Stromal cell of bone marrow (primary cell): ENCODE results near the gene STXBP5L.
A peak's percentile ranks its signal among the peaks of the same experiment; 100 is the strongest.
"Not testable (repeated sequence)": the region's sequence is repeated elsewhere in the genome, so short reads cannot be mapped to it uniquely, and the experiment has no call there.

ENCODE experiments used
- DNase-seq: peaks from one replicate; pipeline ENCODE4 v3.0.0-alpha.2; 2012; ENCODE audit warnings: low read depth

STXBP5L gene

GRCh38 chr3:121018917-121019321 is 110.9 kb downstream of the STXBP5L start:
- DNase-seq: no peak

GRCh38 chr3:121063628-121064027 is 155.6 kb downstream of the STXBP5L start:
- DNase-seq: no peak

DNA sequence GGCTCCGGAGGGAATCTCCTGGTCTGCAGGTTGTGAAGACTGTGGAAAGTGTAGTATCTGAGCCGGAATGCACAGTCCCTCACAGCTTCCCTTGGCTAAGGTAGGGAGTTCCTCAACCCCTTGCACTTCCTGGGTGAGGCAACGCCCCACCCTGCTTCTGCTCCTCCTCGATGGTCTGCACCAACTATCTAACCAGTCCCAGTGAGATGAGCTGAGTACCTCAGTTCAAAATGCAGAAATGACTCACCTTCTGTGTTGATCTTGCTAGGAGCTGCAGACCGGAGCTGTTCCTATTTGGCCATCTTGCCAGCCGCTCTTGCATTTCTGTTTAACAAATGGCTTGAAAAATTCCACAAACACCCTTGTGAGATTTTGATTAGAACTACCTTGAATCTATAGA is 156.1 kb downstream of the STXBP5L start:
- no peak for DNase-seq

- DNase-seq: peak; percentile 27
Measured at GRCh38 chr3:121072133-121072532, 164.1 kb downstream of the STXBP5L start.

DNA sequence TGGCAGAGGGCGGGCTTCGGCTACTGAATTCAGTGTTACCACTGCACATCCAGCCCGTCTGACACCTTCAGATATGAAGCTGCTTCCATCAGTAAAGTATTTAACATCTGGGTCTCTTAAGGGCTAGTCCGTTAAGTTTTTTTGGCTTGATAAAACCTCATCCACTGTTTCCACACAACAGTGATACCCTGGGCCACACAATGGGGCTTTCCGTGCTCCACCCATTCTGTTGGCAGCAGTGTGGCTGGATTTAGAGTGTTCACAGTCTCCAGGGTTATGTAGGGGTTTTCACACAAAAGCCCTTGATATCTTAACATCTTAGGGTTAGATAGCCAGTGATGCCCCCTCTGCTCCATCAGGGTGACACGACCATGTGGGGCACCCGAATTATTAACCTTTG is 165.0 kb downstream of the STXBP5L start:
- no peak for DNase-seq

- no peak for DNase-seq
Measured at GRCh38 chr3:121075191-121075590, 167.2 kb downstream of the STXBP5L start.

GRCh38 chr3:121078378-121079101 is 170.5 kb downstream of the STXBP5L start:
- not testable (repeated sequence) for DNase-seq

DNA sequence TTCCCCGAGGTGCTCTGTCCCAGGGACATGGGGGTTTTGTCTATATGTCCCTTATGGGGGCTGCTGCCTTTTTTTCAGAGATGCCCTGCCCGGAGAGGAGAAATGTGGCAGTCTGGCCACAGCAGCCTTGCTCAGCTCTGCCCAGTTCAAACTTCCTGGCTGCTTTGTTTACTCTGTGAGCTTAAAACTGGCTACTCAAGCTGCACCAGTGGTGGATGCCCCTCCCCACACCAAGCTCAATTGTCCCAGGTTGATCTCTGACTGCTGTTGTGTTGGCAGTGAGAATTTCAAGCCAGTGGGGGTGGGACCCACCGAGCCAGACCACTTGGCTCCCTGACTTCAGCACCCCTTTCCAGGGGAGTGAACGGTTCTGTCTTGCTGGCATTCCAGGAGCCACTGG is 188.9 kb downstream of the STXBP5L start:
- DNase-seq: no peak

GRCh38 chr3:121111086-121111485 is 203.1 kb downstream of the STXBP5L start:
- not testable (repeated sequence) for DNase-seq

GRCh38 chr3:121111914-121112612 is 204.1 kb downstream of the STXBP5L start:
- DNase-seq: no peak

DNA sequence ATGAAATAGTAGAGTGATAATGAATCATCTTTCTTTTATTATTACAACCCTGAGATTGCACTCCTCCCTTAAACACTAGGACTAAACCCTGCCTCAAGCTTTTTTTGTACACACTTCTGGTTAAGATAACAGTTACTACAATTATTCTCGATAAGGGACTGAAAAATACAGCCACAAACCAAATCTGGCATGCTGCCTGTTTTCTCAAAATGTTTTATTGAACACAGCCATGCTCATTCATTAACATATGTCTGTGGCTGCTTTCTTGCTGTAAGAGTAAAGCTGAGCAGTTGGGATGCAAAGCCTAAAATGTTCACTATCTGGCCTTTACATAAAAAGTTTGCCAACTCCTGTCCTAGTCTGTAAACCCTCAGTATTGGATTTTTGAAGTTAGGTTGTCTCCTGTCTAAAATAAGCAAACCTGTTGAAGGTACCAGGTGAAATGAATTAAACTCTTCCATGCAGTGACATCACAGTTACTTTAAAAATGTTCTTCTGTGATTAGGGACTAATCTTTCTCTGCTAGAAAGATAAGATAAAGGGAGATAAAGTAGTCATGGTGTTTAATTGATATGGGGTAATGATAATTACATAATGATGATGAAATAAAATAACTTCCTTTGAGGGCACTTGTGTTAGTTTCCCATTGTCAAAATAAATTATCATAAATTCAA is 218.2 kb downstream of the STXBP5L start:
- no peak for DNase-seq

DNA sequence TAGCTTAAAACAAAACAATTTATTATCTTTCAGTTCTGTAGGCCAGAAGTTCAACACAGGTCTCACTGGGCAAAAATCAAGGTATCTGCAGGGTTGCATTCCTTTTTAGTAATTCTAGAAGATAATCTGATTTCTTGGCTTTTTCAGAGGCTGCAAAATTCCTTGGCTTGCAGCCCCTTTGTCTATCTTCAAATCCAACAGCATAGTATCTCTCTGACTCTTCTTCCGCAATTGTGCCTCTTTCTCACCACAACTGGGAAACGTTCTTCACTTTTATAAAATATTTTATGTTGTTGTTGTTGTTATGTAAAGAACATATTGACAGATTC is 218.7 kb downstream of the STXBP5L start:
- no peak for DNase-seq

DNA sequence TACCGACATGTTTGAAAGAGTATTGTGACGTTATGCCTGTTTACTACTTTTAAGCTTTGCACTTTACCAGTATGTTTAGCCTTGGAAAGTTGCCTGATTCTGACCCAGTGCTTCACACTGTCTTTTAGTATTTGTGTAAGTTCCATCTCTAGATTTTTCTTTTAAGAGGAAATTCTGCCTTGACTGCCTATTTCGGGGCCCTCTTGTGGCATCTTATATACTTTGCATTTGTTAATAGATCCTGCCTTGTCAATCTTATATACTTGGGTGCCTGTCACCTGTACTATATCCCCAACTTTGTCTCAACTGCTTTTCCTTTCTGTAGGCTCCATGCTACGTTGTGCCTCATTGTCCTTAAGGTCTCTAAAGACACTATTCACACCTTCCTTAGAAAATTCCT is 244.6 kb downstream of the STXBP5L start:
- no peak for DNase-seq

DNA sequence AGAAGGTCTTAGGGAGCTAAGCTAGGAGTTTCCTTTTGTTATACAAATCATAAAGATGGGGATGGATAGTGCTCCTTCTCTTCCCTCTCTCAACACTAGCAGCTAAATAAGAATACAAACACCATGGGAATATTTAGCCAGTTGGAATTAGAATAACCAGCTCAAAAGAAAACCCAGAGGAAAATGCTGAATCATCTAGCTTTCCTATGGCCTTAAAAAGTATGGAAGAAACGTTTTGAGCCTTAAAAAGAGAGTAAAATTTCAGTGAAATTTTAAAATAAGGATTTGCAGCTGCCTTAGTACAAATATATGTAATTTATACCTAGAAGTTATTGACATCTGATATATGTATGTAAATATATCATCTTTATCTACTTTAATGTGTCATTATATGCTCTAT is 245.8 kb downstream of the STXBP5L start:
- no peak for DNase-seq

GRCh38 chr3:121155028-121155427 is 247.0 kb downstream of the STXBP5L start:
- DNase-seq: no peak

- DNase-seq: no peak
Measured at GRCh38 chr3:121165397-121165837, 257.4 kb downstream of the STXBP5L start.

GRCh38 chr3:121167374-121168139 is 259.6 kb downstream of the STXBP5L start:
- DNase-seq: no peak

DNA sequence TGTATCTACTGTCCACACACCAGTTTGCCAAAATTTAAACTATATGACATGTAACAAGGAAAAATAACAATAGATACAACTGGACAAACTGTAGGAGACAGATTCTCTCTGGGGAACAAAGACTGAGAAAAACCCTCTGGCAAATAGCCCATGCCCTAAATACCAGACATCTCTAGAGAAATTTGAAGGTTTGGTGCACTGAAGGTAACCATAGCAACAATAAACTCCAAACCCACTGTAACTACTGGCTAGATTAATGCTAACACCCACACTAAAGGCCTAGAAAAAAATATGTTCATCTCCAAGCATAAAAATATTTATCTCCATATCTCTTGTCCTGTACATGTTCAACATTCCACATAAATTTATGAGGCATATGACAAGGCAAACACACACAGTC is 267.1 kb downstream of the STXBP5L start:
- no peak for DNase-seq

- DNase-seq: not testable (repeated sequence)
Measured at GRCh38 chr3:121190626-121191025, 282.6 kb downstream of the STXBP5L start.

DNA sequence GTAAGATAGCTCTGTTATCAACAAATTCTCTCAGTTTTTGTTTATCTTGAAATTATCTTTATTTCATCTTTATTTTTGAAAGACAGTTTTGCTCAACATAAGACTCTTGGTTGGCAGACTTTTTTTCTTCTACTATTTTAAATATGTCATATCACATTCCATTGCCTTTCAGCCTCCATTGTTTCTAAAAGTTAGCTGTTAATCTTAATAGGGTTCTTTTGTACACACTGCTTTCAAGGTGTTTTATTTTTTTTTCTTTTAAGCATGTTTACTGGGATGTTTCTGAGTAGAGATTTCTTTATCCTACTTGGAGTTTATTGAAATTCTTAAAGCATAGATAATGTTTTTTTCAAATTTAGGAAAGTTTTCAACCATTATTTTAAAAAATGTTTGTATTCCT is 294.6 kb downstream of the STXBP5L start:
- no peak for DNase-seq

DNA sequence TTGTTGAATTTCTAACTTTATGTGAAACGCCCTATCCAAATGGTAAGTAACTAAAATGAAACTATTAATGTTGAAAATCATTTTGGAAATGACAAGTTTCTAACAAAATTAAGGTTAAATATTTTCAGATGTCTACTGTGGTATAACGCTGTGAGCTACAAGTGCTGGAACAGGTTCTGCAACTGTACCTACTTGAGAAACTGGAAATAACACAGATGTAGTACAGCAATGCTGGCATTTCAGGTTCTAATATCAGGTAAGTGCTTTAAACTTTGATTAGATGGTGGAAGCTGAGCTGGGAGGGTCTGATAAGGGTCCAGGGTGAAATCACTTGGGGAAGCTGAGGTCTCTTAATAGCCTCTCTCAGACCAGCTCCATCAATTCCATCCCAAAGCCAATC is 315.1 kb downstream of the STXBP5L start:
- DNase-seq: no peak

GRCh38 chr3:121228971-121229370 is 321.0 kb downstream of the STXBP5L start:
- no peak for DNase-seq
